ENCODE measurements around the gene SYNDIG1. TPM values are rescaled to one million over a fixed set of nuclear protein-coding genes. Genes with fewer than 3 reads are reported as not detected.

Gene SYNDIG1
- polyA plus RNA-seq, 1 donor from 2014 or later = 0.22 TPM

- no peaks in the 10 kb centered on the region for H3K36me3 ChIP-seq (ENCODE audit: insufficient read depth, low read length)
- H3K4me2 ChIP-seq (ENCODE audit: low read length) = no peak overlapping the region
- H4K20me1 ChIP-seq (ENCODE audit: insufficient read depth) = no peaks in the 10 kb centered on the region
- TF ChIP-seq REST (IDR thresholded peaks at IDR 0.05; ENCODE audit: borderline replicate concordance) (no peak), TAF1 (IDR thresholded peaks at IDR 0.05; ENCODE audit: low read depth) (no peak), POLR2AphosphoS5 (IDR thresholded peaks at IDR 0.05) (no peak), RAD21 (conservative IDR thresholded peaks at IDR 0.05) (no peak), CTCF (IDR thresholded peaks at IDR 0.05; ENCODE audit: poor library complexity, severe bottlenecking) (no peak), EP300 (conservative IDR thresholded peaks at IDR 0.05; ENCODE audit: poor library complexity, severe bottlenecking) (no peak), MXI1 (conservative IDR thresholded peaks at IDR 0.05; ENCODE audit: poor library complexity, severe bottlenecking) (no peak), EZH2 (IDR thresholded peaks at IDR 0.05; ENCODE audit: borderline replicate concordance, insufficient read depth, low read length, poor library complexity, severe bottlenecking) (no peak), SMC3 (conservative IDR thresholded peaks at IDR 0.05; ENCODE audit: poor library complexity) (no peak)
- no peaks in the 10 kb centered on the region for H3K9me2 ChIP-seq (ENCODE audit: insufficient read depth, low read length)
- H3F3A ChIP-seq (ENCODE audit: insufficient read depth, low read length, poor library complexity, severe bottlenecking) = no peaks in the 10 kb centered on the region
- no peak overlapping the region for H3K4me3 ChIP-seq (ENCODE audit: low read length)
- no peak overlapping the region for H3K27ac ChIP-seq (ENCODE audit: low read length)
- H3K9ac ChIP-seq (ENCODE audit: low read length) = no peak overlapping the region
- H3K9me3 ChIP-seq (ENCODE audit: low read length) = no peaks in the 10 kb centered on the region
- no peak overlapping the region for H2AFZ ChIP-seq (ENCODE audit: low read depth, low read length)
- no peaks in the 10 kb centered on the region for H3K27me3 ChIP-seq (ENCODE audit: insufficient read depth, low read depth, low read length)
- no peaks in the 10 kb centered on the region for H3K79me2 ChIP-seq (replicated peaks; ENCODE audit: insufficient read depth, low read length)
Measured at GRCh38 chr20:24478584-24478983, 9.2 kb downstream of the SYNDIG1 start.

- no peaks in the 10 kb centered on the region for H3K36me3 ChIP-seq (ENCODE audit: insufficient read depth, low read length)
- H3F3A ChIP-seq (ENCODE audit: insufficient read depth, low read length, poor library complexity, severe bottlenecking) = no peaks in the 10 kb centered on the region
- H3K9ac ChIP-seq (ENCODE audit: low read length) = no peak overlapping the region
- H3K27ac ChIP-seq (ENCODE audit: low read length) = no peak overlapping the region
- no peaks in the 10 kb centered on the region for H3K9me3 ChIP-seq (ENCODE audit: low read length)
- no peak for TF ChIP-seq TAF1 (IDR thresholded peaks at IDR 0.05; ENCODE audit: low read depth)
- no peak overlapping the region for H3K4me3 ChIP-seq (ENCODE audit: low read length)
- no peak overlapping the region for H2AFZ ChIP-seq (ENCODE audit: low read depth, low read length)
- no peaks in the 10 kb centered on the region for H3K79me2 ChIP-seq (replicated peaks; ENCODE audit: insufficient read depth, low read length)
- no peaks in the 10 kb centered on the region for H4K20me1 ChIP-seq (ENCODE audit: insufficient read depth)
- no peaks in the 10 kb centered on the region for H3K27me3 ChIP-seq (ENCODE audit: insufficient read depth, low read depth, low read length)
- no peak overlapping the region for H3K4me2 ChIP-seq (ENCODE audit: low read length)
- no peaks in the 10 kb centered on the region for H3K9me2 ChIP-seq (ENCODE audit: insufficient read depth, low read length)
Measured at GRCh38 chr20:24479106-24479505, 9.7 kb downstream of the SYNDIG1 start.

- Histone ChIP-seq H3K4me3 (ENCODE audit: low read length) (no peak overlapping the region), H2AFZ (ENCODE audit: low read depth, low read length) (no peak overlapping the region), H3K36me3 (ENCODE audit: insufficient read depth, low read length) (no peaks in the 10 kb centered on the region), H3K9me3 (ENCODE audit: low read length) (no peaks in the 10 kb centered on the region), H3K9ac (ENCODE audit: low read length) (no peak overlapping the region), H3K4me2 (ENCODE audit: low read length) (no peak overlapping the region), H3K27me3 (ENCODE audit: insufficient read depth, low read depth, low read length) (no peaks in the 10 kb centered on the region), H3F3A (ENCODE audit: insufficient read depth, low read length, poor library complexity, severe bottlenecking) (no peaks in the 10 kb centered on the region), H3K79me2 (replicated peaks; ENCODE audit: insufficient read depth, low read length) (no peaks in the 10 kb centered on the region), H3K27ac (ENCODE audit: low read length) (no peak overlapping the region), H4K20me1 (ENCODE audit: insufficient read depth) (no peaks in the 10 kb centered on the region), H3K9me2 (ENCODE audit: insufficient read depth, low read length) (no peaks in the 10 kb centered on the region)
- TF ChIP-seq TAF1 (IDR thresholded peaks at IDR 0.05; ENCODE audit: low read depth) (no peak), RAD21 (conservative IDR thresholded peaks at IDR 0.05) (no peak), EP300 (conservative IDR thresholded peaks at IDR 0.05; ENCODE audit: poor library complexity, severe bottlenecking) (no peak), CTCF (IDR thresholded peaks at IDR 0.05; ENCODE audit: poor library complexity, severe bottlenecking) (no peak), REST (IDR thresholded peaks at IDR 0.05; ENCODE audit: borderline replicate concordance) (no peak), EZH2 (IDR thresholded peaks at IDR 0.05; ENCODE audit: borderline replicate concordance, insufficient read depth, low read length, poor library complexity, severe bottlenecking) (no peak), SMC3 (conservative IDR thresholded peaks at IDR 0.05; ENCODE audit: poor library complexity) (no peak), MXI1 (conservative IDR thresholded peaks at IDR 0.05; ENCODE audit: poor library complexity, severe bottlenecking) (no peak), POLR2AphosphoS5 (IDR thresholded peaks at IDR 0.05) (no peak)
Measured at GRCh38 chr20:24479595-24479994, 10.2 kb downstream of the SYNDIG1 start.
